CD4-positive, alpha-beta T cell treated with Interferon alpha-2 for 1 hour (primary cell): Measurements from ENCODE around the gene PRICKLE4.
"Not testable (repeated sequence)": the region's sequence is repeated elsewhere in the genome, so short reads cannot be mapped to it uniquely, and the experiment has no call there.

ENCODE experiments used
- DNase-seq, 2 donors: peaks; one replicate each; pipeline ENCODE4 v3.0.0-alpha.2; 2020 to 2022

The PRICKLE4 gene

GRCh38 chr6:41801380-41801779, 20.8 kb downstream of the PRICKLE4 start:
- no peak for DNase-seq

DNA sequence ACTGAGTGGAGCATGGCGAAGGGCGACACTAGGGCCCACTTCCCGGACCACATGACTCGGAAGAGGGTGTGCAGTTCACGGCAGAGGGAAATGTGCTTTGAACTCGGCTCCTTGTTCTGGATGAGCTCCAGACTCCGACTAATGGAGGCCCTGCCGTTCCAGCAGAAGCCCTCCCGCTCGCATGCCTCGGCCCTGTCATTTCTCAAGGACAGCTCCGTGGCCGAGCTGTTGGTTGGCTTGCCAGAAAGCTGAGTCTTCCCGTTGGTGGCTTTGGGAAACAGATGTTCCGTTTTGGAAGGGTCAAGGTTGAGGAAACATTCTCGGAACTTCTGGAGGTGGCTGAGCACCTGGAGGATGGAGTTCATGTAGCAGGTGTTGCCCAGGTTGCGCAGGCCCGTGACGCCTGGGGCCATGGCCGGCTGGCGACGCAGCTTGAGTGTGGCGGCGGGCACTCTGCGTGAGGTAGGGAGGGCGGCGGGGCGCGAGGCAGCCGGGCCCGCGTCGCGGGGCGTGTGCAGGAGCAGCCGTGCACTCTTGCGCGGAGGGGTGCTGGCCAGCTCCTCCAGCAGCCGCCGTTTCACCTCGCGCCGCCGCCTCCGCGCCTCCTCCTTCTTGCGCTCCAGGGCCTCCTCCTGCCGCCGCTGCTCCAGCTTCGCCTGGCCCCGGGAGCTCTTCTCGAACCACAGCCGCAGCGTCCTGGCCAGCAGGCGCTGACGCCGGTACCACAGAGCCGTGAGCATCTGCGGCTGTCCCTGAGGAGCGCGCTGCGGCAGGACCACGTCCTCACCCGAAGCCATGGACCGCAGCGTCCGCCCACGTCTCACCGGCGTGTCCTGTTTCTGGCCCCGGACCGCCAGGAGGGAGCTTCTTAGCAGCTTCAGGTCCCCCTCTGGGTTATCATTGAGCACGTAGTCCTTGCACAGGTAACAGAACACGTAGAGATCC, 25.5 kb downstream of the PRICKLE4 start:
- DNase-seq = no peak

GRCh38 chr6:41811095-41811494, 30.5 kb downstream of the PRICKLE4 start:
- no peak for DNase-seq

DNA sequence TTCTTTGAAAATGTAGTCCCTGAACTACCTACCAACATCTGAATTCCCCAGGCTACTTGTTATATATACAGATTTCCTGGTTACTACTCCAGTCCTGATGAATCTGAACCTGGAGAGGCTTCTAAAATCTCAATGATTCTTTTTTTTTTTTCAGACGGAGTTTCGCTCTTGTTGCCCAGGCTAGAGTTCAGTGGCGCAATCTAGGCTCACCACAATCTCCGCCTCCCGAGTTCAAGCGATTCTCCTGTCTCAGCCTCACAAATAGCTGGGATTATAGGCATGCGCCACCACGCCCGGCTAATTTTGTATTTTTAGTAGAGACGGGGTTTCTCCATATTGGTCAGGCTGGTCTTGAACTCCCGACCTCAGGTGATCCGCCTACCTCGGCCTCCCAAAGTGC, 31.4 kb downstream of the PRICKLE4 start:
- DNase-seq = not testable (repeated sequence)

GRCh38 chr6:41813469-41813868, 32.9 kb downstream of the PRICKLE4 start:
- no peak for DNase-seq

GRCh38 chr6:41813956-41814355, 33.4 kb downstream of the PRICKLE4 start:
- DNase-seq = no peak

DNA sequence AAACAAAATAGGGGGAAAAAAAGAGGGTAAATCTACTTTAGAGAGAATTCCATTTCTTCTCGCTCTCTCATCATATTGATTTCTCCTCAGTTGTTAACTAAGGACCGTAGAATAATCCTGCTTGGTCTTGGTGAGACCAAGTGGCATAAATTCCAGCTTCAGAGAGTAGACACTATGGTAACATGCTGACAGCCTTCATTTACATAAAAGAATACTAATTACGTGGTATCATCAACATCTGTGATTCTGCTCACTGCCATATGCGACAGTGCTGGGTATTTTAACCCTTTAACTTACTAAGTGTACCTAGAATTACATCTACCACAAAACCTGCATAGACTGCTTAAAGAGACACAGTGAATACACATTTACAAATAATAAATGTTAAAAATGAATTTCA, 34.0 kb downstream of the PRICKLE4 start:
- DNase-seq = no peak

DNA sequence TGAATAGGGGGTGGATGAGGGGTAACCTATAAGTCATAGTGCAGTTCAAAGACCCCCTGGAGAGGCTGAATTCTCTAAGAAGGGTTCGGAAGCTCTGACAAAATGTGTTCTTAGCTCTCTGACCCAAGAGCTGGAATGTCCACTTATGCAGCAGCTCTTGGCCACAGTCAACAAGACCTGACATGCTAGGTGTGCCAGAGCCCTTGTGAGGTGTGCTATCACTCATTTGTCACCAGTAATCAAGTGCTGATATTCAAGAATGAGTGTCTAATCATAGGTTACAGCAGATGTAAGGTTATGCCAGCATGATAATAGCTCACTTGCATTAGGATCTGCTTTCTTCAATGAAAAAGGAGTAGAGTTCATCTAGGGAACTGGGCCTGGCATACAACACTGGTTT, 35.0 kb downstream of the PRICKLE4 start:
- no peak for DNase-seq

DNA sequence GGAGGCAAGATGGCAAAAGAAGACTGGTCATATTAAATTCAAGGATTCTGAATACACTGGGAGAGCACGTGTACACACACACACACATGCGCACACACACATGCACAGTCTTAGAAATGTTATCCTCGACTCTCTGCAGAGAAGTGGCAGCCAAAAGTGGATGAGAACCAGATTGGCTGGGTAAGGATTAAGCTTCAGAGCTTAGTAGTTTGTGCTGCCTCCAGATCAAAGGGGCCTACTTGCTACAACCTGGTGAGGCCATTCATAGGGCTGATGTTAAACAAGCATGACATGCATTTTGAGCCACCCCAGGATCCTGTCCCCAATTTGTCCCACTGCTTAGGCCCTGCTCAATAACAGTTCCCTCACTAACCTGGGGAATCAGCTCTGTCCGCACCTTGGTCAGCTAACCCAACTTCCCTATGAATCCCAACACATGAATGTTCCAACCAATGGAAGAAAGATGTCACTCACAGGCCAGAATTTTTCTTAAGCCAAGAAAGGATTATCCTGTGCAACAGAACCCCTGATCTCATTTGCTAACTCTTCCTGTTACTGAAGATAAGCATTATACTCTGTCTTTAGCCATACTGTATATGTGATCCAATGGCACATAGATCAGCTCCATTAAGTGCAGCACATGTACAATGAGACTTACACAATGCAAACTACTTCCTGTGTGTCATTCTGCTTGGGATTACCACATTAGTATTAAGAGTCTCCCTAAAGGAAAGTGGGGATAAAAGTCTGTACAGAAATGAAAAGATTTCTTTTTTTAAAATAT, 37.9 kb downstream of the PRICKLE4 start:
- DNase-seq = no peak

- DNase-seq = no peak
Measured at GRCh38 chr6:41821266-41821665, 40.7 kb downstream of the PRICKLE4 start.

- no peak for DNase-seq
Measured at GRCh38 chr6:41822021-41822420, 41.4 kb downstream of the PRICKLE4 start.

- DNase-seq = no peak
Measured at GRCh38 chr6:41823178-41823577, 42.6 kb downstream of the PRICKLE4 start.

- no peak for DNase-seq
Measured at GRCh38 chr6:41824571-41825569, 44.3 kb downstream of the PRICKLE4 start.

DNA sequence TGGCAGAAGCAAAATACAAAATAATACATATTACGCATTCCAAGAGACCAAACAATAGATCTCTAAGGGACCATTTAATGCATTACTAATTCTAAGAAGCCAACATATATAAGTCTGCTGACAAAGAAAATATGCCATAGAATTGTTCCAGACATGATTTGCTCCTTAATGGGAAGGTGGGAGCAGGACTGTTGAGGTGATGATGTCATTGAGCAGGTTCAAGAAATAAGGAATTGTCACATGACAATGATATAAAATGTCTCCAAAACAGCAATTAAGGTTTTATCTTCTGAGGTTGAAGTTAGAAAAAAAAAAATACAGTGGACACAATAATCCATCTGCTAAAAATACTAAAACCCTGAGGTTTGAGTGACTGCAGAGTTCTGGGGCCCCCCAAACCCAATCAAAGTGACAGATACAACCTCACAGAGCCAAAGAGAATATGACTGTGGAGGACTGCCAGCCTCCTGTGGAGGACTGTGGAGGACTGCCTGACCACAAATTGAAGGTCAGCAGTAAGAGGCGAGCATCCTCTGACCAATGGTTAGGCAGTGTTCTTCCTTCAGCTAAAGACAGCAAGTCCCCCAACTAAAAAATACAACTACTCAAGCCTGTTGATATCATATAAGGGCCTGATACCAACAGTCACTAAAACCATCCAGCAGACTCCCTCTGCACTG, 45.9 kb downstream of the PRICKLE4 start:
- DNase-seq = no peak

DNA sequence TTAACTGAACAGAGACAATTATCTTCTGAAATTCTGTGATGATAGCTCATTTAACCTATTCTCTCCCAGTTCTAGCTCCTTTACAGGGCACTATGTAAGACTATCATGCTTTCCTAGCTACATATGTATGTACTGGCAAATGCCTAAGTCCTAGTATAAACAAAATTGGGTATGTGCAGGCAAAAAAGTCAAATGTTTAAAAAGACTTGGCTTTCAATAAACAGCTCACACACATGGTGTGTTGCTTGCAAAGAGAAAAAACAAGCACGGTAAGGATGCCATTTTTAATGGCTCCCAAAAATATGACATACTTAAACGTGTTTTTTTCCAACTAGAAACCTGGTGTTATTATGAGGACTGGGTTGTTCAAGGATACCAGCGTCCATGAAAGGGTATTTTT, 51.7 kb downstream of the PRICKLE4 start:
- DNase-seq = no peak

DNA sequence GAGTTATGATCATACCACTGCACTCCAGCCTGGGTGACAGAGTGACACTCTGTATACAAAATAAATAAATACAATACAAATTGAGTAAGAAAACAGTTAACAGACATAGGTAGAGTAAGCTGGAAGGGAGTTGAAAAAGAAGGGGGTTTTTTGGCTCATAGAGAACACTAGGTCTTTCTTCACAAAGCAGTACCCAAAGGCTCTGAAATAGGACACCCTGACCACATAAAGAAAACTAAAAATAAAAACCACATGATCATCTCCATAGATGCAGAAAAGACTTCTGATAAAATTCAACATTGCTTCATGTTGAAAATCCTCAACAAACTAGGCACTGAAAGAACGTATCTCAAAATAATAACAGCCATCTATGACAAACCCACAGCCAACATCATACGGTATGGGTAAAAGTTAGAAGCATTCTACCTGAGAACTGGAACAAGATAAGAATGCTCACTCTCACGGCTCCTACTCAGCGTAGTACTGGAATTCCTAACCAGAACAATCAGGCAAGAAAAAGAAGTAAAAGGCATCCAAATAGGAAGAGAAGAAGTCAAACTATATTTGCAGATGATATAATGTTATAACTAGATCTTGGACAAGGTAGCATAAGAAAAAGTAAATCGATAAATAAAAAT, 55.6 kb downstream of the PRICKLE4 start:
- no peak for DNase-seq

- DNase-seq = no peak
Measured at GRCh38 chr6:41836660-41837052, 56.1 kb downstream of the PRICKLE4 start.
